Right kidney (tissue), 1 donor: ENCODE measurements around the gene DMD.
"Not testable (repeated sequence)": the region's sequence is repeated elsewhere in the genome, so short reads cannot be mapped to it uniquely, and the experiment has no call there.

Experiments used
- DNase-seq: peaks from one replicate; pipeline ENCODE4 v3.0.0-alpha.2; 2016

DMD gene

GRCh38 chrX:31583892-31584291, 1627.5 kb downstream of the DMD start:
- DNase-seq: not testable (repeated sequence)

GRCh38 chrX:31580726-31581125, 1630.6 kb downstream of the DMD start:
- no peak for DNase-seq

GRCh38 chrX:31580227-31580626, 1631.1 kb downstream of the DMD start:
- DNase-seq: no peak

- DNase-seq: no peak
These were observed 1639.0 kb downstream of the DMD start for GRCh38 chrX:31572360-31572759.

GRCh38 chrX:31570658-31571057, 1640.7 kb downstream of the DMD start:
- no peak for DNase-seq

- DNase-seq: no peak
These were observed 1647.6 kb downstream of the DMD start for GRCh38 chrX:31563792-31564191.

GRCh38 chrX:31555506-31555905, 1655.8 kb downstream of the DMD start:
- no peak for DNase-seq

GRCh38 chrX:31551913-31552312, 1659.4 kb downstream of the DMD start:
- DNase-seq: no peak

- DNase-seq: no peak
These were observed 1661.2 kb downstream of the DMD start for GRCh38 chrX:31550158-31550557.

GRCh38 chrX:31547816-31548215, 1663.5 kb downstream of the DMD start:
- DNase-seq: no peak

GRCh38 chrX:31547416-31547815, 1663.9 kb downstream of the DMD start:
- DNase-seq: no peak

- no peak for DNase-seq
These were observed 1665.2 kb downstream of the DMD start for GRCh38 chrX:31546126-31546525.

GRCh38 chrX:31545726-31546125, 1665.6 kb downstream of the DMD start:
- no peak for DNase-seq

GRCh38 chrX:31545191-31545590, 1666.2 kb downstream of the DMD start:
- DNase-seq: no peak

- no peak for DNase-seq
These were observed 1667.7 kb downstream of the DMD start for GRCh38 chrX:31543634-31544033.

GRCh38 chrX:31542566-31542965, 1668.8 kb downstream of the DMD start:
- DNase-seq: no peak

GRCh38 chrX:31540313-31540712, 1671.0 kb downstream of the DMD start:
- no peak for DNase-seq

GRCh38 chrX:31527455-31528126, 1683.8 kb downstream of the DMD start:
- no peak for DNase-seq

- DNase-seq: no peak
These were observed 1687.3 kb downstream of the DMD start for GRCh38 chrX:31523884-31524536.

GRCh38 chrX:31522760-31523159, 1688.6 kb downstream of the DMD start:
- no peak for DNase-seq

- DNase-seq: no peak
These were observed 1689.4 kb downstream of the DMD start for GRCh38 chrX:31521941-31522340.

GRCh38 chrX:31516527-31516926, 1694.8 kb downstream of the DMD start:
- no peak for DNase-seq

GRCh38 chrX:31508338-31508737, 1703.0 kb downstream of the DMD start:
- DNase-seq: peak; percentile 6

GRCh38 chrX:31506928-31507327, 1704.4 kb downstream of the DMD start:
- no peak for DNase-seq
